GM10248 (cell line): ENCODE measurements around the gene TEX28.
A peak's percentile ranks its signal among the peaks of the same experiment; 100 is the strongest.
"Not testable (repeated sequence)": the region's sequence is repeated elsewhere in the genome, so short reads cannot be mapped to it uniquely, and the experiment has no call there.

Source experiments
- CTCF ChIA-PET: fragments of 300-600 bp; sonication (Branson Sonifier 250); formaldehyde crosslinking; extraction: SDS; loops from one replicate; lab custom pipeline; 2021; ENCODE audit warnings: antibody characterized with exemption; lab: Yijun Ruan, JAX
- POLR2A ChIA-PET: fragments of 350-650 bp; sonication (Branson Sonifier 250); formaldehyde crosslinking; extraction: SDS; loops from one replicate; lab custom pipeline; 2020; ENCODE audit warnings: antibody characterized with exemption; lab: Yijun Ruan, JAX
- DNase-seq: peaks from one replicate; pipeline ENCODE4 v3.0.0; 2012; ENCODE audit errors: extremely low spot score
- TF ChIP-seq, protein P1 (sequence below): IDR thresholded peaks from 2 replicates; pipeline ENCODE4 v1.5.1; 2012; ENCODE audit warnings: mild to moderate bottlenecking, low read depth; ENCODE audit errors: extremely low read depth, missing control alignments, control extremely low read depth

The TEX28 gene, protein sequence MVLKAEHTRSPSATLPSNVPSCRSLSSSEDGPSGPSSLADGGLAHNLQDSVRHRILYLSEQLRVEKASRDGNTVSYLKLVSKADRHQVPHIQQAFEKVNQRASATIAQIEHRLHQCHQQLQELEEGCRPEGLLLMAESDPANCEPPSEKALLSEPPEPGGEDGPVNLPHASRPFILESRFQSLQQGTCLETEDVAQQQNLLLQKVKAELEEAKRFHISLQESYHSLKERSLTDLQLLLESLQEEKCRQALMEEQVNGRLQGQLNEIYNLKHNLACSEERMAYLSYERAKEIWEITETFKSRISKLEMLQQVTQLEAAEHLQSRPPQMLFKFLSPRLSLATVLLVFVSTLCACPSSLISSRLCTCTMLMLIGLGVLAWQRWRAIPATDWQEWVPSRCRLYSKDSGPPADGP

DNA sequence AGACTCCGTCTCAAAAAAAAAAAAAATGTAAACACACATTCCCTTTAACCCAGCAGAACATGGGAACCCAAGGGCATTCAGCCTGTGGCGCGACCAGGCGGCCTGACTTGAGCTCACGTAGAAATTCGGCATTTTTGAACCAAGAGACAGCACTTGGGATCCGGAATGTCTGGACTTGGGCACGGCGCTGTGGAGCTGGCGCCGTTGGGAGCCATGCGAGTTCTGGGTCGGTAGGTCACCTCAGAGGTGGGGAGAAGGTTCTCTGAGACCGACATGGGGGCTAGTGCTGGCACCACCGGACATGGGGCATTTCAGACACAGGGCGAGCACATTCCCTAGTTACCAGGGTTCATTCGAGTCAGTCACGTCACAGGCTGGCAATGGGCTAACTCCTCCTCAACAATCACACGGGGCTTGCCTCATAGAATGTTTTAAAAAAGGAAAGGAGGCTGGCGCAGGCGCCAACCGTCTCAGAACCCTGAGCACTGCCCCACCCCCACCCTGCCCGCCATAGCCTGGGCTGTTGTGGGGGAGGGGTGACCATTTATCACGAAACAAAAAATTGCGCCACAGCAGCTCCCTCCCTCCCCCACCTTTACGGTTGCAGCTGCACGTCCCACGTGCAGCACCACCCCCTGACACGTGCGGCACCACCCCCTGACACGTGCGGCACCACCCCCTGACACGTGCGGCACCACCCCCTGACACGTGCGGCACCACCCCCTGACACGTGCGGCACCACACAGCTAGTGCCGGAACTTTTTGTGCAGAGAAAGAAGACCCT lies at the start of gene TEX28:
TSS of gene TEX28 (minus strand) at position 334 of the 784 bp plus-strand sequence. CDS start 3,007 bp downstream, outside the sequence.
- TF ChIP-seq, protein P1, sequence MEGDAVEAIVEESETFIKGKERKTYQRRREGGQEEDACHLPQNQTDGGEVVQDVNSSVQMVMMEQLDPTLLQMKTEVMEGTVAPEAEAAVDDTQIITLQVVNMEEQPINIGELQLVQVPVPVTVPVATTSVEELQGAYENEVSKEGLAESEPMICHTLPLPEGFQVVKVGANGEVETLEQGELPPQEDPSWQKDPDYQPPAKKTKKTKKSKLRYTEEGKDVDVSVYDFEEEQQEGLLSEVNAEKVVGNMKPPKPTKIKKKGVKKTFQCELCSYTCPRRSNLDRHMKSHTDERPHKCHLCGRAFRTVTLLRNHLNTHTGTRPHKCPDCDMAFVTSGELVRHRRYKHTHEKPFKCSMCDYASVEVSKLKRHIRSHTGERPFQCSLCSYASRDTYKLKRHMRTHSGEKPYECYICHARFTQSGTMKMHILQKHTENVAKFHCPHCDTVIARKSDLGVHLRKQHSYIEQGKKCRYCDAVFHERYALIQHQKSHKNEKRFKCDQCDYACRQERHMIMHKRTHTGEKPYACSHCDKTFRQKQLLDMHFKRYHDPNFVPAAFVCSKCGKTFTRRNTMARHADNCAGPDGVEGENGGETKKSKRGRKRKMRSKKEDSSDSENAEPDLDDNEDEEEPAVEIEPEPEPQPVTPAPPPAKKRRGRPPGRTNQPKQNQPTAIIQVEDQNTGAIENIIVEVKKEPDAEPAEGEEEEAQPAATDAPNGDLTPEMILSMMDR: no peak
- no peak for DNase-seq
- CTCF ChIA-PET: no interaction called here
- POLR2A ChIA-PET: no interaction called here

DNA sequence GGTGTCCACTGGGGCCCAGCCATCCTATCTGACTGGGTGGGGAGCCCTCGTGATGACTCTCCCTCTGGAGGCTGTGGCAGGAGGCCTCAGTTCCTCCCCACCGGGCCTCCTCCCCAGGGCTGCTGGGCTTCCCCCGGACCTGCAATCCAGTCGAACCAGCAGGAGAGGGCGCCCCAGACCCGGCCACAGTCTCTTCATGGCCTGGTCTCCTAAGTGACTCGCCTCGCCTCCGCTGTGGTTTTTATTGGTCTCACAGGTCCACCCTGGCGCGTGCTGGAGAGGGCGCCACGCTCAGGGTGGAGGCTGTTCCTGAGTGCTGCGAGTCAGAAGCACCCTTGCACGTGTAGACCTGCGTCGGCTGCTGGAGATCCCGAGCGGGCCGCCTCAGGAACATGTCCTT lies 48.7 kb upstream of the TEX28 start:
- CTCF ChIA-PET, DNase-seq, POLR2A ChIA-PET: not testable (repeated sequence)

DNA sequence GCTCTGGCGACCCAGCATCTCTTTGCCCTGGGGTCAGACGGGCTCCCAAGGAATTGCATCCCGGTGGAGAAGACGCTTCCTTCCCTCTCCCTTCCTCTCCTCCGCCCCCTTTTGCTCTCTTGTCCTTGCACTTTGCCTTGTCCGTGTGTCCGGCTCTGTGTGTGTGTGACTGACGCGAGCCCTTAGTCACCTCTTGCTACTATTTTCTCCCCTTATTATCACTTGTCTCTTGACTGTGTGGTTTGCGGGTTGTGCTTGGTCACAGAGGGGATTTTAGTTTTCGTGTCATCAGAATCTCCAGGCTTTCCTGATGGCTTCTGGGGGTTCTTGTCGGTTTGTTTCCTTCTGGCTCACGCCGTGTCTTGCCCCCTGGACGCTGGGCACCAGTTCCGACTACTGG lies 48.1 kb upstream of the TEX28 start:
- DNase-seq, CTCF ChIA-PET, POLR2A ChIA-PET: not testable (repeated sequence)

DNA sequence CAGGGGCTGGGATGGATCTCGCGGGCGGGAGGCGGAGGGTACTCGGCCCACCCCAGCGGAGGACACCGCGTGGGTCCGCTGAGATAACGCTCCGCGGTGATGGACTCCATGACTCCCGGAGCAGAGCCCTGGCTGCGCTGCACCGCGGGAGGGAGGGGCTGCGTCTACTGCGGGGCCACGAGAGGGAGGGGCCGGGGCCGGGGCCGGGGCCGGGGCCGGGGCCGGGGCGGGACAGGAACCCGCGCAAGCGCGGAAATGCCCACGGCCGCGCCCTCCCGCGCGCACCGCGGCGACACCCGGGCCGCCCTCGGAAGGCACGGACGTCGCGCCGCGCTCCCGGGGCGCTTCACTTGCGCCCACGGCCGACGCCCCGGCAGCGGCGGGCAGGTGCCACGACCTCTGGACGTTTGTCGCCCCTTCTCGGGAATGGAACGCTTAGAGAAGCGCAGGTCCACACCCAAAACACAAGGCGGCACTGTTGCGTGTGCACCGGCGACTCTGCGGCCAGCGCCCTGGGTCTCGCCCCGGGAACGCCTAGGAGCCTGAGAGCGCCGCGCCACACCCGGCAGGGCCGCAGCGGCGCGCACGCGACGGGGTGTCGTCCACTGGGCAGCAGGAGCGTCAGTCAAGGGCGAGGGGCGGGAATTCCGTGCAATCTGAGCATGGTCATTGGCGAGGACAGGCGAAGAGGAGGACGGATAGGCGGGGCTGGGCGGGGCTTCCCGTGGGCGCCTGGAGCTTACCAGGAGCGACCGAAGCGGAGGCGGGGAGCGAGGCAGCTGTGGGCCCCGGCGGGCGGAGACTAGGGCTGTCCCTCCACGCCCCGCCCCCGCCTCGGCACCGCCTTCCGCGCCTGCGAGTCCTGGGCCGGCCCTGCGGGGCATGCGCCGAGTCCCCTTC lies 46.7 kb upstream of the TEX28 start:
- POLR2A ChIA-PET, DNase-seq, CTCF ChIA-PET: not testable (repeated sequence)

DNA sequence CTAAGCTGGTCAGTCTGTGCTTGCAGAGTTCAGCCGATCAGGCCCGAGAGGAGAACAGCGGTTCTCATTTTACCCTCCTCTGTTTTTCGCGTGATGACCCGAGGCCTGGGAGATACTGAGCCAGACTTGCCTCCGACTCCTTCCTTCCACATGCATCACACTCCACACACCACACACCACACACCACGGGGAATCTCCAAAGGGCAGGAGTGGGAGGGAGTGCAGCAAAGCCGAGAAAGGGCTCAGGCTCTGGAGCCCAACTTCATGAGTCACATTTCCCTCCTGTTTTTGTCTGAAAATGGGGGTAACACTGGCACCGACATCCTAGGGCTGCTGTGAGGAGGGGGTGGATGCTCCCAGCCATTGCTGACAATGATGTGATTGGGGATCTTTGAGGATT lies 39.6 kb upstream of the TEX28 start:
- CTCF ChIA-PET: interaction anchor here (1.5 kb wide), 1 partner anchor 16 kb away, joined by 4 read pairs; no protein-coding TSS in a partner anchor
- POLR2A ChIA-PET: no interaction called here
- TF ChIP-seq, protein P1: no peak
- DNase-seq: no peak

DNA sequence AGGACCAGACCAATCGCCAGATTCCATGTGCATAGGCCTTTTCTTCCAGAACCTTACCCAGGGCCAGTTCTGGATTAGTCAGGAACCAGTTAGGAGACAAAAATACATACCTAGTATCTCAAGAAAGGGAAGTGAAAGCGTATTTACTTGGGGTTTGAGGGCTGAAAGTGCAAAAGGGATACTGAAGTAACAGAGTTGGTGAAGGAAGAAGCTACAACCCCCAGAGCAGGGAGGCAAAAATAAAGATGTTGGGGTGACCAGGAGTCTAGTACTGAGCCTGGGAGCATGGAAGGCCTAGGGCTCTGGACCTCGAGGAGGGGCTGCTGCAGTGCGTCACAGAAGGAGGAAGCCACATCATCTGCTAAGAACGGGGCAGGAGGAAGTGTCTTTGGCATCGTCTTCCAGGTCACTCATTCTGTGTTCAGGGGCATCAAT lies 38.9 kb upstream of the TEX28 start:
- DNase-seq: peak; percentile 43
- CTCF ChIA-PET: interaction anchor here (1.5 kb wide), 1 partner anchor 15 kb away, joined by 4 read pairs; no protein-coding TSS in a partner anchor
- TF ChIP-seq, protein P1: no peak
- POLR2A ChIA-PET: no interaction called here

DNA sequence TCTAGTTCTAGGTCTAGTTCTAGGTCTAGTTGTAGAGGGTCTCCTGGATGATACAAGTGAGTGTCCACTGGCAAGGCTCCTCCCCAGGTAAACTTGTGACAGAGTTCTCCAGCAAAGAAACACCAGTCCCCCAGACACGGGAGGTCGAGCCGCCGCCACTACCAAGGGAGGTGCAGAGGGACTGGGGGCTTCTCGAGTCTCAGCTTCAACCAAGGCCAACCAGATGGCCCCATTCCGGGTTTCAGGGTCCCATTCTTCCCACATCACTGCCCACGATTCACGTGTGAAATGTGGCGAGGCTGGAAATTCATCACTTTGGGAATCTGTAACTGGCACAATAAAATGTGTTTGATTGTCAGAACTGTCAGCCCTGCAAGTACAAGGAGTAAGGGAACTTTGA lies 38.2 kb upstream of the TEX28 start:
- no peak for DNase-seq
- TF ChIP-seq, protein P1: no peak
- POLR2A ChIA-PET: no interaction called here
- CTCF ChIA-PET: interaction anchor here (1.5 kb wide), 1 partner anchor 14 kb away, joined by 4 read pairs; no protein-coding TSS in a partner anchor
